GM12874 (cell line): ENCODE data around the gene SLC2A6.

Experiments used
- TF ChIP-seq, protein P1 (sequence below): IDR thresholded peaks from 2 replicates; pipeline ENCODE4 v1.5.1; 2011; ENCODE audit warnings: low read depth, mild to moderate bottlenecking, control low read depth, low read length, moderate library complexity; ENCODE audit not compliant: insufficient read depth

Gene SLC2A6, protein sequence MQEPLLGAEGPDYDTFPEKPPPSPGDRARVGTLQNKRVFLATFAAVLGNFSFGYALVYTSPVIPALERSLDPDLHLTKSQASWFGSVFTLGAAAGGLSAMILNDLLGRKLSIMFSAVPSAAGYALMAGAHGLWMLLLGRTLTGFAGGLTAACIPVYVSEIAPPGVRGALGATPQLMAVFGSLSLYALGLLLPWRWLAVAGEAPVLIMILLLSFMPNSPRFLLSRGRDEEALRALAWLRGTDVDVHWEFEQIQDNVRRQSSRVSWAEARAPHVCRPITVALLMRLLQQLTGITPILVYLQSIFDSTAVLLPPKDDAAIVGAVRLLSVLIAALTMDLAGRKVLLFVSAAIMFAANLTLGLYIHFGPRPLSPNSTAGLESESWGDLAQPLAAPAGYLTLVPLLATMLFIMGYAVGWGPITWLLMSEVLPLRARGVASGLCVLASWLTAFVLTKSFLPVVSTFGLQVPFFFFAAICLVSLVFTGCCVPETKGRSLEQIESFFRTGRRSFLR

DNA sequence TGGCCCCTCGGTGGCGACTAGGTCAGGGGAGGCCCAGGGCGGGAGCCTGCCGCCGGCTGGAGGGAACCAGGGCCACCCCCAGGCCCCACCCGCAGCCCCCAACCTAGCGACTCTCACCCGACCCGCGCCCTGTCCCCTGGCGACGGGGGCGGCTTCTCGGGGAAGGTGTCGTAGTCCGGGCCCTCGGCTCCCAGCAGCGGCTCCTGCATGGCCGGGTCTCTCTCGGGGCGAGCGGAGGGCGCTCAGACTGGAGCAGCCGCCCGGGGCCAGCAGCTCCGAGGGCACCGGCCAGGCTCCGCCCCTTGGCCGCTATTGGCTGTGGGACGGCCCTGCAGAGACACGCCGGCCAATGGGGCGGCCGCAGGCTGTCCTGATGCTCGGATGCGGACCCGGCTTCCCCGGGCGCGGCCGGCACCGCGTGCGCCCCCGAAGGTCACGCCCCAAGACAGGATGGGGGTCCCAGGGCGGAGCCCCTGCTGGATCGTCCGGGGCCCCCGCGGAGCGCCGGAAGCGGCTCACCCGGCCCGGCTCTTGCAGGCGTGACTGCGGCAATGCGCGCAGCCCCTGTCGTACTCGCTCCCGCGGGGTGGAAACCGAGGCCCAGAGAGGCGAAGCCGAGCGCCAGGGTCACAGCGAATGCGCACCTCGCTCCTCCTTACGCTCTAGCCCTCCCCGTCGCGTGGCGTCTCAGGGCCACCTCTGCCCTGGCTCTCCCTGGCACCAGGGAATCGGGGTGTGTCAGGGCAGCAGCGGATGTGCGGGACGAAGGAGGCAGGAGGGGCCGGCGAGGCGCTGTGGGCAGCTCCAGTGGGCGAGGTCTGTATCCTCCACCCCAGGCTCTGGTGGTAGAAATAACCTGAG is at the start of gene SLC2A6:
Gene SLC2A6 (minus strand): TSS at position 249 of the 861 bp plus-strand sequence. CDS start 40 bp downstream, at position 209.
- TF ChIP-seq, protein P1, sequence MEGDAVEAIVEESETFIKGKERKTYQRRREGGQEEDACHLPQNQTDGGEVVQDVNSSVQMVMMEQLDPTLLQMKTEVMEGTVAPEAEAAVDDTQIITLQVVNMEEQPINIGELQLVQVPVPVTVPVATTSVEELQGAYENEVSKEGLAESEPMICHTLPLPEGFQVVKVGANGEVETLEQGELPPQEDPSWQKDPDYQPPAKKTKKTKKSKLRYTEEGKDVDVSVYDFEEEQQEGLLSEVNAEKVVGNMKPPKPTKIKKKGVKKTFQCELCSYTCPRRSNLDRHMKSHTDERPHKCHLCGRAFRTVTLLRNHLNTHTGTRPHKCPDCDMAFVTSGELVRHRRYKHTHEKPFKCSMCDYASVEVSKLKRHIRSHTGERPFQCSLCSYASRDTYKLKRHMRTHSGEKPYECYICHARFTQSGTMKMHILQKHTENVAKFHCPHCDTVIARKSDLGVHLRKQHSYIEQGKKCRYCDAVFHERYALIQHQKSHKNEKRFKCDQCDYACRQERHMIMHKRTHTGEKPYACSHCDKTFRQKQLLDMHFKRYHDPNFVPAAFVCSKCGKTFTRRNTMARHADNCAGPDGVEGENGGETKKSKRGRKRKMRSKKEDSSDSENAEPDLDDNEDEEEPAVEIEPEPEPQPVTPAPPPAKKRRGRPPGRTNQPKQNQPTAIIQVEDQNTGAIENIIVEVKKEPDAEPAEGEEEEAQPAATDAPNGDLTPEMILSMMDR = no peak

DNA sequence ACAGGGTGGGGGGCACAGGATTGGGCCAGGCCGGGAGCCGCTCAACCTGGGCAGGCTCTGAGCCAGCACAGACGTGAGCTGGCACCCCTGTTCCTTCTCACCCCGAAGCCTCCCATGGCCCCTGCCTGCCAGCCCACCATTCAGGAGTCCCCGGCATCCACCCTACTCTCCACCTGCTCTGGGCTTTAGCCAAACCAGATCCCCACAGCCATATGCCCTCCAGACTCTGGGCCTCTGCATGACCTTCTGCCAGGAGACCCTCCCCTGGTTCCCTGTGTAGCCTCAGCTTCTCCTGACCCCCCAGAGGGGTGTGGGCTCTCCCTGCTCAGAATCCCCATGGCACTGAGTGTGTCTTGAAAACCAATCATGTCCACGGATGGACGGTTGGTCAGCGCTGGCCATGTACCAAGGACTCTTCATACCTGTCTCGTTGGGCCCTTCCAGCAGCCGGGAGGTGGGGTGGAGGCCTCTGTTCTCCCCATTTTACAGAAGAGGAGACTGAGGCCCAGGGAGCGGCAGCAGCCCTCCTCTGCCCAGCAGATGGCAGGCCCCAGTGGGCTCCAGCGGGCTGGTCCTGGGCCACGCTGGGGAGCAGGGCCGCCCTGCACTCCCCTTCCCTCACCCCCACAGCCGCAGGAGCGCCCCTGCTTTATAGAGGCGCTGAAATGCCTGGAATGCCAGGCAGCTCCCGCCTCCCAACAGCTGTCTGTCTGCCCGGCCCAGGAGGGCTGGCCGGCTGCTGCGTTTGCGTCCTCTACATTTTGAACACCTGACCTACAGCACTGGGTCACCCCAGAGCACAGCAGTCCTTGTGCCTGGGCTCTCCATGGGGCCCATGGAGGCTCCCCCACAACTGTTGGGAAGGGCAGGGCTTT is 49.3 kb upstream of the SLC2A6 start:
- TF ChIP-seq, protein P1 = no peak

DNA sequence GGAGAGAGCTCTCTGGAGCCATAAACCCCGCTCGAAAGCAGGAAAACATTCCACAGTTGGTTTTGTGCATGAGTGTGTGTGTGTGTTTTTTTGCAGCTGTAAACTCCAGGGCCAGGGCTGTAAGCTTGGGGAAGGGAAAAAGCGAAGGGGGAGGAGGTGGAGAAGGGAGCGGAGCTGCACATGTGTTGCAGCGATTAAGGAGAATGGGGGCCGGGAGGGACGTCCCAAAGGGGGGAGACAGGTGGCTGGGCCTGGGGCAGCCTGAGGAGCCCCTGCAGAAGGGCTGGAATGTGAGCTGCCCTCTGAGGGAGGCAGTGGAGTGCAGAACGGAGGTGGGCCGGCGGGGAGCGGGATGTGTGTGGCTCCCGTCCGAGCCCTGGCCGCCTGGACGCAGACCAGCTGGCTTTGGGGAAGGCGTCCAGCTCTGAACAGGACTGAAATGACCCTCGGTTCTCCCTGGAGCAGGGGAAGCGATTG is 48.6 kb upstream of the SLC2A6 start:
- TF ChIP-seq, protein P1 = no peak

DNA sequence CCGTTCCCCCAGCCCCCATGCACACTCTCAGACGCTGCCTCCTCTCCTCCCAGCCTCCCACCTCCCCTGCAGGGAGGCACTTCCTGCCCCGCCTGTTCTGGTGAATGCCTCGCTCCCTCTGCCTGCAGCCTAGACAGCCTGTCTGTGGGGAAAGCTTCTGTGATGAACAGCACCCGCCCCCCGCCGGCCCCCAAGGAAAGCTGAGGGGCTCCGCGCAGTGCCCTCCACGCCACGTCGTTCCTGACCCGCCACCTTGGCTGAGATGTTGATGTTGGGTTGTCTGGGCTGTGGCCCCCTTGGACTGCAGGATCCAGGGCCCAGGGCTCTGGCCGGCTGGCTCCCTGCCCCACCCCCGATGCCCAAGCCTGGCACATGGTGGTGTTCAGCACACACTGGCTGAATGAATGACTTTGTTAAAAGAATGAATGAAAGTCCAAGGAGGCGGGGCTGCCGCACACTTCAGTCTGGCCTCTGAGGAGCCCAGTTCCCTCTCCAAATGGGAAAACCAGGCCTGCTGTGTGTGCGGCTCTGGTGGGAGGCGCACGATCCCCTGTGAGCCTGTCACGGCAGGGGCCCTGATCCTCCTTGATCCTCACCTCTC is 47.9 kb upstream of the SLC2A6 start:
- TF ChIP-seq, protein P1 = no peak

DNA sequence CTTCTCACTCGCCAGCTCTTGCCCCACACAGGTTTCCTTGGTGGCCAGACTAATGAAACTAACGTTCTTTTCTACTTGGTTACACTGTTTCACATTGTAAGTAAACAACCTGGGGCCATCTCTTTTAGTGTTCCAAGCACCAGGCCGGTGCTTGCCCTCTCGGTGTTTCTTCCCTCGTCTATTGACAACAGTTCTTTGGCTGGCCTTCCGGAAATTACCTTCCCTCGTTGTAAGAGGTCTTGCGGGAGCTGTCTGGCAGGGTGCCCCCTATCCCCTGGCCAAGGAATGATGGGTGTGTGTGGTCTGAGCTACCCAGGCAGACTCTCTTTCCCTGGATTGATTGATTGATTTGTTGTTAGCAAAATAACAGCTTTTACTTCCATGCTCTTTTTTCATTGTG is 46.8 kb upstream of the SLC2A6 start:
- TF ChIP-seq, protein P1 = no peak

DNA sequence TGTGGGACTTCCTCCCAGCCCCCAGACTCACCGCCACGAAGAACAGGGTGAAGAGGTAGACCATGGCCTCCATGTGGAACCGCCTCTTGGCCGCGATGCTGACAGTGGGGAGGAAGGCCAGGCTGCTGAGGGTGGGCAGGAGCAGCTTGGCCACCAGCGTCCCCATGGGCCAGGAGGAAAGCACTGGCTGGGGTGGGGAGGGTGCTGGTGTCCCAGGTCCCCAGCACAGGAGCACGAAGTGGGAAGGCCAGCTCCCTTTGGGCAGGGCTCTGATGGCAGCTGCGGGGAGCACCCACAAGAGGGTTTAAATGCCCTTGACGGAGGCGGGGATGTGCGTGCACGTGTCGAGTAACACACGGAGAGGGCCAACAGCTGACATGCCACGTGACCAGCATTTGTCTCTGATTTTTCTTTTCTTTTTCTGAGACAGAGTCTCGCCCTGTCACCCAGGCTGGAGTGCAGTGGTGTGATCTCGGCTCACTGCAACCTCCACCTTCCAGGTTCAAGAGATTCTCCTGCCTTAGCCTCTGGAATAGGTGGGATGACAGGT is 45.9 kb upstream of the SLC2A6 start, which contains the start of gene MYMK:
Gene MYMK (minus strand): TSS at position 281 of the 550 bp plus-strand sequence. CDS start 115 bp downstream, at position 166.
- TF ChIP-seq, protein P1 = no peak
